Mesendoderm (in vitro differentiated cells): ENCODE data around the gene EP400.
A peak's percentile ranks its signal among the peaks of the same experiment; 100 is the strongest.
"Not testable (repeated sequence)": the region's sequence is repeated elsewhere in the genome, so short reads cannot be mapped to it uniquely, and the experiment has no call there.

Experiments used
- DNase-seq: peaks from one replicate; pipeline ENCODE4 v3.0.0; 2013
- H2AK5ac ChIP-seq: 2 replicates; pipeline ENCODE4 v1.6.1; 2013; ENCODE audit warnings: low read length, inconsistent platforms
- H2BK120ac ChIP-seq: 2 replicates; pipeline ENCODE4 v1.6.1; 2013; ENCODE audit warnings: low read depth, mild to moderate bottlenecking, low read length, moderate library complexity, mixed read lengths
- H2BK15ac ChIP-seq: replicated peaks from 2 replicates; pipeline ENCODE4 v1.6.1; 2013; ENCODE audit warnings: low read depth, mild to moderate bottlenecking, moderate library complexity
- H2BK5ac ChIP-seq: 2 replicates; pipeline ENCODE4 v1.6.1; 2013; ENCODE audit warnings: low read length, inconsistent platforms
- H3K18ac ChIP-seq: 2 replicates; pipeline ENCODE4 v1.6.1; 2013; ENCODE audit warnings: mild to moderate bottlenecking, low read length, mixed read lengths
- H3K23ac ChIP-seq: one replicate; pipeline ENCODE4 v1.6.1; 2013; ENCODE audit warnings: low read length
- H3K27ac ChIP-seq: 2 replicates; pipeline ENCODE4 v1.5.1; 2013; ENCODE audit warnings: low read depth, mild to moderate bottlenecking, inconsistent platforms, low read length, moderate library complexity
- H3K27me3 ChIP-seq: 2 replicates; pipeline ENCODE4 v1.6.1; 2013; ENCODE audit warnings: low read length, control low read depth, mild to moderate bottlenecking, inconsistent platforms; ENCODE audit not compliant: insufficient read depth, poor library complexity
- H3K36me3 ChIP-seq: 2 replicates; pipeline ENCODE4 v1.6.1; 2013; ENCODE audit warnings: low read length, inconsistent platforms; ENCODE audit not compliant: control insufficient read depth, insufficient read depth
- H3K4ac ChIP-seq: one replicate; pipeline ENCODE4 v1.6.1; 2013; ENCODE audit warnings: low read depth, mild to moderate bottlenecking, low read length, moderate library complexity
- H3K4me1 ChIP-seq: 2 replicates; pipeline ENCODE4 v1.6.1; 2013; ENCODE audit warnings: low read depth, low read length, inconsistent platforms; ENCODE audit not compliant: control insufficient read depth
- H3K4me2 ChIP-seq: 2 replicates; pipeline ENCODE4 v1.6.1; 2013; ENCODE audit warnings: low read length
- H3K4me3 ChIP-seq: 2 replicates; pipeline ENCODE4 v1.5.1; 2013; ENCODE audit warnings: mild to moderate bottlenecking, low read length
- H3K56ac ChIP-seq: one replicate; pipeline ENCODE4 v1.6.1; 2013; ENCODE audit warnings: low read length
- H3K79me1 ChIP-seq: 2 replicates; pipeline ENCODE4 v1.6.1; 2013; ENCODE audit warnings: low read length, inconsistent platforms
- H3K79me2 ChIP-seq: 2 replicates; pipeline ENCODE4 v1.6.1; 2013; ENCODE audit warnings: mild to moderate bottlenecking, low read length; ENCODE audit not compliant: control insufficient read depth, insufficient read depth
- H3K9ac ChIP-seq: 2 replicates; pipeline ENCODE4 v1.6.1; 2013; ENCODE audit warnings: low read length, inconsistent platforms
- H4K5ac ChIP-seq: one replicate; pipeline ENCODE4 v1.6.1; 2013; ENCODE audit warnings: low read length
- H4K8ac ChIP-seq: one replicate; pipeline ENCODE4 v1.6.1; 2013; ENCODE audit warnings: low read depth, mild to moderate bottlenecking, control low read depth, low read length, moderate library complexity
- WGBS: extraction: QIAGEN DNeasy Blood & Tissue Kit; methylation state at CpG from one replicate; pipeline ENCODE4 v1.1.7; 2013; ENCODE audit warnings: low lambda C conversion rate, missing lambda C conversion rate; ENCODE audit not compliant: insufficient coverage; ENCODE audit errors: extremely low coverage; 5-methylcytosine and 5-hydroxymethylcytosine counted together

Gene EP400

GRCh38 chr12:132049442-132049841 lies 99.7 kb downstream of the EP400 start:
- H3K4me3 ChIP-seq: no peak overlapping the region
- no peak overlapping the region for H2BK15ac ChIP-seq
- peak overlapping the region; percentile 2 for H2BK5ac ChIP-seq
- H3K79me2 ChIP-seq: no peaks in the 10 kb centered on the region
- H3K23ac ChIP-seq: no peak overlapping the region
- no peak overlapping the region for H3K27ac ChIP-seq
- H3K18ac ChIP-seq: no peak overlapping the region
- no peaks in the 10 kb centered on the region for H3K27me3 ChIP-seq
- H3K56ac ChIP-seq: no peak overlapping the region
- no peak overlapping the region for H3K4ac ChIP-seq
- H3K4me2 ChIP-seq: no peak overlapping the region
- H2BK120ac ChIP-seq: no peak overlapping the region
- H4K5ac ChIP-seq: no peak overlapping the region
- peaks cover 2% of the 10 kb centered on the region for H3K4me1 ChIP-seq
- WGBS: no CpG with 5 or more reads among the region's 2 CpGs
- no peak overlapping the region for H4K8ac ChIP-seq
- H3K9ac ChIP-seq: no peak overlapping the region
- no peak for DNase-seq
- peaks cover 15% of the 10 kb centered on the region for H3K36me3 ChIP-seq
- H2AK5ac ChIP-seq: no peak overlapping the region
- peaks cover 6% of the 10 kb centered on the region for H3K79me1 ChIP-seq

GRCh38 chr12:132049876-132050275 lies 100.1 kb downstream of the EP400 start:
- no peak overlapping the region for H3K9ac ChIP-seq
- no peak overlapping the region for H3K4me3 ChIP-seq
- H3K4me1 ChIP-seq: peaks cover 2% of the 10 kb centered on the region
- H2BK5ac ChIP-seq: no peak overlapping the region
- no peak overlapping the region for H3K4ac ChIP-seq
- H4K8ac ChIP-seq: no peak overlapping the region
- H3K18ac ChIP-seq: no peak overlapping the region
- H3K56ac ChIP-seq: no peak overlapping the region
- peaks cover 12% of the 10 kb centered on the region for H3K36me3 ChIP-seq
- no peak overlapping the region for H2AK5ac ChIP-seq
- H3K4me2 ChIP-seq: no peak overlapping the region
- no peaks in the 10 kb centered on the region for H3K79me2 ChIP-seq
- no peak overlapping the region for H4K5ac ChIP-seq
- no peaks in the 10 kb centered on the region for H3K27me3 ChIP-seq
- no peak overlapping the region for H3K27ac ChIP-seq
- WGBS: no CpG with 5 or more reads among the region's 14 CpGs
- H2BK15ac ChIP-seq: no peak overlapping the region
- H3K79me1 ChIP-seq: peaks cover 6% of the 10 kb centered on the region
- H3K23ac ChIP-seq: no peak overlapping the region
- no peak overlapping the region for H2BK120ac ChIP-seq
- no peak for DNase-seq

- H3K79me1 ChIP-seq, H3K56ac ChIP-seq, H3K4me1 ChIP-seq, H3K27ac ChIP-seq, H4K5ac ChIP-seq, H3K4me3 ChIP-seq, H3K27me3 ChIP-seq, H2BK5ac ChIP-seq, H3K23ac ChIP-seq, H3K18ac ChIP-seq, H2BK15ac ChIP-seq, H2AK5ac ChIP-seq, H3K79me2 ChIP-seq, H3K9ac ChIP-seq, H3K4me2 ChIP-seq, H3K4ac ChIP-seq, H2BK120ac ChIP-seq, H4K8ac ChIP-seq: not testable (repeated sequence)
- H3K36me3 ChIP-seq: peaks cover 12% of the 10 kb centered on the region
- no CpG with 5 or more reads among the region's 13 CpGs for WGBS
- peak; percentile 42 for DNase-seq
These were observed 102.0 kb downstream of the EP400 start for GRCh38 chr12:132051718-132052117.

- H2BK120ac ChIP-seq: no peak overlapping the region
- no peak for DNase-seq
- no peak overlapping the region for H3K56ac ChIP-seq
- H3K4me1 ChIP-seq: no peaks in the 10 kb centered on the region
- H3K79me2 ChIP-seq: no peaks in the 10 kb centered on the region
- no peak overlapping the region for H3K23ac ChIP-seq
- no peak overlapping the region for H2BK5ac ChIP-seq
- no peak overlapping the region for H3K27ac ChIP-seq
- no peak overlapping the region for H3K4me3 ChIP-seq
- no peak overlapping the region for H4K5ac ChIP-seq
- H3K4me2 ChIP-seq: no peak overlapping the region
- no peak overlapping the region for H3K4ac ChIP-seq
- H4K8ac ChIP-seq: no peak overlapping the region
- no peak overlapping the region for H3K18ac ChIP-seq
- H3K9ac ChIP-seq: no peak overlapping the region
- no peak overlapping the region for H2AK5ac ChIP-seq
- WGBS: no CpG with 5 or more reads among the region's 32 CpGs
- H3K36me3 ChIP-seq: peaks cover 12% of the 10 kb centered on the region
- no peak overlapping the region for H2BK15ac ChIP-seq
- peaks cover 6% of the 10 kb centered on the region for H3K79me1 ChIP-seq
- H3K27me3 ChIP-seq: no peaks in the 10 kb centered on the region
These were observed 102.6 kb downstream of the EP400 start for GRCh38 chr12:132052196-132052932.

- no peak overlapping the region for H2BK15ac ChIP-seq
- no peak overlapping the region for H2BK120ac ChIP-seq
- no peak overlapping the region for H3K27ac ChIP-seq
- peaks cover 6% of the 10 kb centered on the region for H3K79me1 ChIP-seq
- no peak overlapping the region for H3K4me3 ChIP-seq
- H3K9ac ChIP-seq: no peak overlapping the region
- H3K36me3 ChIP-seq: peaks cover 14% of the 10 kb centered on the region
- H3K18ac ChIP-seq: no peak overlapping the region
- no peak overlapping the region for H3K56ac ChIP-seq
- no peak overlapping the region for H4K5ac ChIP-seq
- H3K4me2 ChIP-seq: no peak overlapping the region
- H3K23ac ChIP-seq: no peak overlapping the region
- H3K27me3 ChIP-seq: no peaks in the 10 kb centered on the region
- no peak overlapping the region for H2AK5ac ChIP-seq
- no peaks in the 10 kb centered on the region for H3K79me2 ChIP-seq
- H3K4me1 ChIP-seq: no peaks in the 10 kb centered on the region
- no peak overlapping the region for H3K4ac ChIP-seq
- H2BK5ac ChIP-seq: no peak overlapping the region
- no peak overlapping the region for H4K8ac ChIP-seq
- DNase-seq: no peak
- no CpG with 5 or more reads among the region's 27 CpGs for WGBS
These were observed 103.9 kb downstream of the EP400 start for GRCh38 chr12:132053338-132054330.
